OCI-M2 (cell line): ENCODE data around the gene DNM3.

ENCODE experiments used
- DNase-seq: peaks from one replicate; lab custom pipeline; 2025; ENCODE audit not compliant: unreplicated experiment; lab: John Stamatoyannopoulos, UW

DNM3 gene

DNA sequence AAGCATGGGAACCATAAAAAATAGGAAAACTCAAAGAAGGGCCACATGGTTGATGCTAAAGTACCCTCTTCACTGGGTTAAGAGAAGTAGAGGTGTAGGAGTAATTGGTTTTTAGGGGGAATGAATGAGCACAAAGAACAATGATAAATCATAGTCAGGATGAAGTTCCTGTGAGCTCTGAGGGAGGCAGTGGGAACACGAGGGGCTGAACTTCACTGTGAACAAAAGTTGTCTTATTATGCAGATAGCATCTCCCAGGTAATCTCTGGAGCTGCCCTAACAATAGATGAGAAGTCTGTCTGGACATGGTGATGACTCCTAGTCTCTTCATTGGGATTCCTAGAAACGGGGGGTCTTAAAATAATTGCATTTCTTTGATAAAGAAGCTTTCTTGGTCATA, 127.9 kb downstream of the DNM3 start:
- no peak for DNase-seq

DNA sequence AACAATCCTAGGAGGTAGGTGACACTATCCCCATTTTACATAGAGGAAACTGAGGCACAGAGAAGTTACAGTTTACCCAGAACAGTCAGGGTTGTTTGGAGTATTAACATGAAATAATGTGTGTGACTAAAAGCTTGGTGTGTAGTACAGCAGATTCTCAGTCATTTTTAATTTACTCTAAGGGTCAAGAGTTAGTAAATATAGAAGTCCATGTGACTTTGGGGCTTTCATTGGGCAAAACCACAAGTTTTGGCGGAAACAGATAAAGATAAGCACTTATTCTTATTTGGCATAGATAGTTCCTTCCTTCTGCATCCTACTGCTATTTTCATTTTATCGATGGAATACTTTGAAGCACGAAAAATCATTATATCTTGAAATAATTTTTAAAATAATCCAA, 128.5 kb downstream of the DNM3 start:
- no peak for DNase-seq

DNA sequence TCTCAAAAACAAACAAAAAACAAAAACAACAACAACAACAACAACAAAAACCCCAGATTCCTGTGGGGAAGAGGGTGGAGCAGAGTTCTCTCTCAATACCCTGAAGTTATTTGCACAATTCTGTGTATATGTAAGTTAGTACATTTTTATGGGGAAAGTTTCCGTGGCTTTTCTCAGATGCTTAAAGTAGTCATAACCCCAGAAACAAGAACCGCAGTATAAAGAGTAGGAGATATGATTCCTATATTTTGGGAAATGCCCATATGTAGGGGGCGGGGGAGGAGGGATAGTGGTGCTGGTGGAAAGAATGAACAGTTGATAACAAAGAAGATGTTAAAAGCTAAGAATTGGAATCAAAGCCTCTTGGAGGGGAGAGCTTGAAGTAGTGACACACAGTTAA, 131.5 kb downstream of the DNM3 start:
- DNase-seq, result no peak

DNA sequence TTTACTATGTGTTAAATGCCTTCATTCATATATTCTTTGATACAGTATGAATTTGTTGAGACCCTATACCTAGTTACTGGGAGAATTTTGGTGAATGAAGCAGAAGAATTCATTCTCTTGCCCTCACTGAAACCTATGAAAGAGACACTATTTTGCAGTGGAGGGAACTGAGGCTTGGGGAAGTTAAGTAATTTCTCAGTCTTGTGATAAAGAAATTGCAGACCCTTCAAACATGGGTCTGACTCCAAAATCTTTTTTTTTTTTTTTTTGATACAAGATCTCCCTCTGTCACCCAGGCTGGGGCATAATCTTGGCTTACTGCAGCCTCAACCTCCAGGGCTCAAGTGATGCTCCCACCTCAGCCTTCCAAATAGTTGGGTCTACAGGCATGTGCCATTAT, 132.1 kb downstream of the DNM3 start:
- no peak for DNase-seq

DNA sequence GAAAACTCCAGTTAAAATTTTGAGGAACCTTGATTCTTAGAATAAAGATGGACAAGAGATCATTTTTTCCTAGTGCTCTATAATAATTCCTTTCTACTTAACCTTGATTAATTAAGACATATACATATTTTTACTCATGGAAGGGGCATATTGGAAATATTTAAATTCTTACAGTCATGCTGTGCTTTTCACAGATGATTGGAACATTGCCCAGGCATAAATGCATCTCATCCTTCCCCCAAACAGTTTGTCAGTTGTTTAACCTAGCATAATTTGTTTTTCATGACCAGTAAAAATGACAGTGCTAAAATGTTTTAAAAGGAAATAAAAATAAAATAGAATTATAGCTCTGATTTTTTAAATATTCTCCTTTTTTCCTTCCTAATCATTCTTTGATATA, 140.0 kb downstream of the DNM3 start:
- DNase-seq, result no peak

DNA sequence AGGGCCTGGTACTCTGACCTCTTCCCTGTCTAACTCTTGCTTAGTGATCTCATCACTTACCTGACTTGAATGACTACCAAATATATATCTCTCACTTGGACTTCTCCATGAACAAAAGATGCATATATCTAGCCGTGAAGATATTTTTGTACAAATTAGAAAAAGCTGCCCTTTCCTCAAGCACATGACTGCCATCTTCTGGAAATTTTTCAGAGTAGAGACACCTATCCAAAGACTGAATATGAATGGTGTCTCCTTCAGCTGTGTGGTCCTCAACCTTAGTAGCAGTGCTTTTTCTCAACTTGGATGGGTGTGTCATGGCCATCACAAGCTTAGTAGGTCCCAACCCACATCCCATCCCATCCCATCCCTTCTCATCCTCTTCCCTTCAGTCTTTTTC, 142.3 kb downstream of the DNM3 start:
- no peak for DNase-seq

DNA sequence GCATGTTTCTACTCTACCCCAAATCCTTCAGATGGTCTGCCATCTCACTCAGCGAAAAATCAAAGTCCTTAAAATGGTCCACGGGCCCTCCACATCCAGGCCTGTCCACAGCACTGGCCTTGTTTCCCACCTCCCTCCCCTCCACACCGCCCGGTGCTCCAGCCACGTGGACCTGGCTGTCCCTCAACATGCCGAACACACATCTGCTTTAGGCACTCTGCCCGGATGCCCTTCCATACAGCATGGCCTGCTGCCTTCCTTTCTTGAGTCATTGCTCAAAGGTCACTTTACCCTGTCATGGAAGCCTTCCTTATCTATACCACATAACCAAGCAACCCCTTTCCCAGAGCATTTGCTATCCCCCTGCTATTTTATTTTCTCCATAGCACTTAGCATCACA, 143.0 kb downstream of the DNM3 start:
- DNase-seq, result no peak

DNA sequence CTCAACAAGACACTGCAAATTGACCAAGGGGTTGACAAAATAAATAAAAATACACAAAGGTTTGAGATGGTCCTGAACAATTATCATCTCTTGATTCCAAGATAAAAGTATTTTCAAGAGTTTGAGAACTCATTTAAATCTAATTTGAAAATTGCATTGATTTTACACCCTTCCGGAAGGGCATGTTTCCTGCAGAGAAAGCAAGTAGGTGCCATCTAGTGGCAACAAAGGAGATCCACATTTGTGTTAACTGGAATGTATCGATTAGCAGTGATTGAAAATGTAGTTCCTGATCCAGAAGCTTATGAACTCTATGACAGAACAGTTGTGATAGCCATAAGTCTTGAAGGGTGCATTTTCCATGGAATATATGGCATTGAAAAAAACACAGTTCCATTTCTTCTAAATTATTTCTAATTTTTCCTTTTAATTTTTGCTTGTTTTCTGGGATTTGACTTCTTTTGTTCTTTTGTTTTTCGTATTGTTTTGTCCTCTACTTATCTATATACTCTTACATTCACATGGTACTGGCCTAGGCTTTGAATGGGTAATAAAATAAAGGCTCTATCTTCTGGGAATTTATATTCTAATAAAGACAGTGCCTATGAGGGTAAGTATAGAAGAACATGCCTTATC, 143.7 kb downstream of the DNM3 start:
- no peak for DNase-seq

DNA sequence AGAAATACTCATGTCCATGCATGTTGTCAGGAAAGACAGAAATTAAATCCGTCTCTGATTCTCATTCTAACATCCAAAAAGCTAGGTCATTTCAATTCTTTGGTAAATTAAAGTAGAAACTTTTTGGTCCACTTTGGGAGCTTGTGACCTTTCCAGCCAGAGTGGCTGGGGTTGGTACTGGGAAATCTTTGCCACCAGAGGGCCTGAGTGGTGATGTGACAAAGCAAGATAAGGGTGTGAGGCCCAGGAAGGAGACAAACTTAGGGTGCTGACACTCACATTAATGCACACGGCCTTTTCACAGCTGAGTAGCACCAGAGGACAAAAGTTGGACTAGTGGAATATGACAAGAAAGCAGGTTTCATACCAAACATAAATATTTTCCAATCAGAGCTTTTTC, 144.3 kb downstream of the DNM3 start:
- DNase-seq, result no peak

DNA sequence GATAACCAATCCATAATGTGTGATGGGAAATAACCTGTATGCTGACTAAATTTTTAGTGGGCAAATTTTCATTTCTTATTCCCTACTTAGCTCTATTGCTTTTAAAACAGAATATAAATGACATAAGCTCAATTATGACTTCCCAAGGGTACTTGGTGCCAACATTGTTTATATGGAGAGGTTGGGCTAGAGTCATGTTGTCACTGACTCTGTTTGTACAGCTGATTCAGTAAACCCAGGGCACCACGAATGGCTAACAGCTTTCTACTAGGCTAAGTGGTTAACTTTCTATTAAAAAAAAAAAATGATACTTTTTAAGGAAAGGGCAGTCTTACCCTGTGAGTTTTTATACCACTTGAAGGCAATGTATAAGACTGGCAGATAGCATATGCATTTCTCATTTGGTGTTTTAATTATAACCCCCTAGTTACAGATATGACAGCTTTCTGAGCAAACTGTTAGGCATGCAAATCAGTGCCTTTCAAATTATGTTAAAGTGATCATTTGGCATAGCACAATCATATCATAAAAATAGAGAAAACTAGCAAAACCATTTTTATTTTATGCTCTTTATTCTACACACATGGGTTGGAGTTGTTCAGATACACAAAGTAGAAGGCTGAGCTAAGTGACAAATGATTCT, 147.1 kb downstream of the DNM3 start:
- DNase-seq, result no peak

DNA sequence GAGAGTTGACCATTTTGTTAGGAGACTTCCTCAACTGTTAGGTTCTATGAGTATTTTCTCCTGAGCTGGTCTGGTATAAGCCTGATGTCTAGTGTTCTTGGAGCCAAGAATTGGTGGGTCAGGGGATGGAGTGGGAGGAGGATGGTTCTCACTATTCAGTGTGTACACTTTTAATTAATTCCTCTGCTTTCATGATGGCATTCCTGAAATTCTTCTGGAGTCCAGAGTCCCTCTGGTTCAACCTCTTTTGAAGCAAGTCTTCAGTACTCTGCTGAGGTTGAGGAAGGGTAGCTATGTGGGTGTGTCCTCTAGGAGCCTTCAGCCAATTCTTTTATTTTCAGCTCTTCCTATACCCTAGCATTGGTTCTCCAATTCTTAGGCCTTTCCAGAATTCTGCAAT, 149.1 kb downstream of the DNM3 start:
- DNase-seq, result no peak

DNA sequence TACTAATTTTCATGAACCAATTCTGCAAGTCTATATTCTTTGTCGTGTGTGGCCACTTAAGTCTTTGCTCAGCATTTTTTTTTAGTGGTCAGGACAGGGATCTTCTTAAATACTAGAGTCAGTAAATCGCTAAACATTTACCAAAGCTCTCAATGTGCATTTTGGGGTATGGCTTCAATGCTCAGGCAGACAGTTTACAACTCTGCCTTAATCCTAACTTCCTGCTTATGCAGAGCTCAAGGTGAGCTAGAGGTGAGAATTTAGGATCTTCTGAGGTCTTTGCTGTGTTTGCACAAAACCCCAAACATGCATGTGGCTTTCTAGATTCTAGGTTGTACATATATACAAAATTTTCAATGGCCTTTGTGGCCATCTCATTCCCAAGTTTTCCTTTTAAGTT, 153.0 kb downstream of the DNM3 start:
- DNase-seq, result no peak

DNA sequence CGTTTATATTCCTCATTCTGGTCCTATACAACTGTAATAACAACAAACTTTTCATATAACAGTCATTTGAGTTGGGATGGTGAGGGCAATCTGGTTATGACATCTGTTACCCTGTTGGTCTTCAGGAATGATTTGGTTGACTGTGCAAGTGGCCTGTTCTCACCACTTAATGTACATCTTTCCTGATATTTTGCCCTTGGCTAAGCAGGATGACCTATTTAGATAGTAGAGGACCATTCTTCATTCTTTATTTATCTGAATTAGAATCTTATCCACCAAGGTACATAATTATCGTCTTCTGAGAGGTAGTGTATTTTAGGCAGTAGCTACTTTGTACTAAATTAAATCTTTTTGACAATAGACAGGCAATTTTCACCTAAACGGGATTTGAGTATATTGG, 154.3 kb downstream of the DNM3 start:
- DNase-seq, result no peak

DNA sequence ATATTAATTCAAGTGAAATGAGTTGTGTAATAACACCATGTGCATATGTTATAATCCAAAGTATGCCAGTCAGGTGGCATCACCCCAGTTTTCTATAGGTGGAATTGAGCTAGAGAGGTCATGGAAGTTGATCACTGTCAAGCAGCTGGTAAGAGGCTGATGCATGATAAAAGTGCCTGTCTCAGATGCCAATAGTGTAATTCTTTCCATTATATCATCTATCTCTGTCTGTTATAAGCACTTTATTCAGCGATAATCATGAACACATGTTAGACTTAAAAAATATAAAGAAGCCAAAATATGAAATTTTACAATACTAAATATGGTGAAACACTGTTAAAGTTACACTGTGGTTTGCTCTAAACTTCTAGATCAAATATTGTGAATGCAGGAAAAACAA, 156.6 kb downstream of the DNM3 start:
- no peak for DNase-seq

DNA sequence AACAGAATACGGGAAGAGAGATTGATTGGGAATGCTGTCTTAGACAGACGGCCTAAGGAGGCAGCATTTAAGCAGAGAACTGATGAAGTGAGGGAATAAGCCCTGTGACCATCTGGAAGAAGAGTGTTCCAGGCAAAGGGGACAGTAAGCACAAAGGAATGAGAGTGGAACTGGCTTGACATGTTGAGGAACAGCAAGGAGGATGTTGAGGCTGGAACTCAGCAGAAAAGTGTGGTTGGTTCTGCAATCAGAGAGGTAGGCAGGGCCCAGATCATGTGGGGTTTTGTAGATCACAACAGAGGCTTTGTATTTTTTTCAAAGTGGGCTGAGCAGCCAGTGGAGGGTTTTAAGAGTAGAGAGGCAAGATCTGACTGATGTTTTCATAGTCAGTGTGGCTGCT, 157.4 kb downstream of the DNM3 start:
- no peak for DNase-seq

DNA sequence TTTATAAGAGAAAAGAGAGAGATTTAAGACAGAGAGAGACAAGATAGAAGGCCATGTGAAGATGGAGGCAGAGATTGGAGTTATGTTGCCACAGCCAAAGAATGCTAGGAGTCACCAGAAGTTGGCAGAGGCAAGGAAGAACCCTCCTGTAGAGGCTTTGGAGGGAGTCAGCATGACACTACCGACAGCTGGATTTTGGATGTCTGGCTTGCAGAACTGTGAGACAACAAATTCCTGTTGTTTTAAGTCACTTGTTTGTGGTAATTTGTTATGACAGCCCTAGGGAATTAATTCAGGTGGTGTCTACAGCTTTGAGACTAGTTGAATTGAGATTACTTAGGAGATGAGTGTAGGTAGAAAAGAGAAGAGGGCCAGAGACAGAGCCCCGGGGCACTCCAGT, 158.5 kb downstream of the DNM3 start:
- DNase-seq, result no peak

DNA sequence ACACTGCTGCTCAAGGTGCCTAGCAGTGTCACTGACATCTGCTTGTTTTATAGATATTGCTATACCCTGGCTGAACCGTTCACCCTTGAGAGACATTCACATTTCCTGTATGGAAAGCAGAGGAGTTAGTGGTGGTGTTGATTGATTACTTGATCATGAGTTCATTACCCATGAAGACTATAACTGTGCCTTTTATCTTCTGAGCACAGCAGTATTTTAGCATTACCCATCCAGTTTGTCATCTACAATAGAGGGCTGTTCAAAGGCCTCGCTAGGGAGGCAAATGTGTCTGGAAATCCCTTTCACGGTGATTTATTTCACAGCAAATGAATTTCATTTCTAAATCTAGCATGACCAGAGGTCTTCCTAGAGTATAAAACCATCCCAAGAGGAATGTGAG, 160.0 kb downstream of the DNM3 start:
- DNase-seq, result no peak

DNA sequence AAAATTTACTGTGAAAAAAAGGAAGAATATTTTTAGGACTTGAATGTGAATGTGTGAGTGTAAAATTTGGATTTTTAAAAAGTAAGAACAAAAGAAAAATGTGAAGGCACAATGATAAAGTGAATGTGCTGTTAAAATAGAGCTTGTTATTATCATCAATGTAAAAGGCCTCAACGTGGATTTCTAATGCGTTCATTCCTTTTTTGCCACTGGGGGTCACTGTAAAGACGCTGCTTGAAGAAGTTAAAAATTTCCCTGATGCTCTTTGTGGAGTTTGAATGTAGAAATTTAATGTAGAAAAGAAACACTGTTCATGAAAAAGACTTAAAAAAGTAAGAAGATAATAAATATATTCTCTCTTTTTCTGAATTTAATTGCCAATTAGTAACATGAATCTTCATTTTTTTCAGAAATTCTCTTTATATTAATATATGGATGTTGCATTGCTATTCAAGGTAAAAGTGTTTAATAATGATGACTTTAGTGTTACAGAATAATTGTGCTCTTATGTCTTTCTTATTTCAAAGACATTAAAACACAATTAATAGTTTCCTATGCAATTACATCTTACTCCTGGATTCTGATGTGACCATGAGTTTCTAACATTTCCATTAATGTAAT, 161.5 kb downstream of the DNM3 start:
- no peak for DNase-seq

DNA sequence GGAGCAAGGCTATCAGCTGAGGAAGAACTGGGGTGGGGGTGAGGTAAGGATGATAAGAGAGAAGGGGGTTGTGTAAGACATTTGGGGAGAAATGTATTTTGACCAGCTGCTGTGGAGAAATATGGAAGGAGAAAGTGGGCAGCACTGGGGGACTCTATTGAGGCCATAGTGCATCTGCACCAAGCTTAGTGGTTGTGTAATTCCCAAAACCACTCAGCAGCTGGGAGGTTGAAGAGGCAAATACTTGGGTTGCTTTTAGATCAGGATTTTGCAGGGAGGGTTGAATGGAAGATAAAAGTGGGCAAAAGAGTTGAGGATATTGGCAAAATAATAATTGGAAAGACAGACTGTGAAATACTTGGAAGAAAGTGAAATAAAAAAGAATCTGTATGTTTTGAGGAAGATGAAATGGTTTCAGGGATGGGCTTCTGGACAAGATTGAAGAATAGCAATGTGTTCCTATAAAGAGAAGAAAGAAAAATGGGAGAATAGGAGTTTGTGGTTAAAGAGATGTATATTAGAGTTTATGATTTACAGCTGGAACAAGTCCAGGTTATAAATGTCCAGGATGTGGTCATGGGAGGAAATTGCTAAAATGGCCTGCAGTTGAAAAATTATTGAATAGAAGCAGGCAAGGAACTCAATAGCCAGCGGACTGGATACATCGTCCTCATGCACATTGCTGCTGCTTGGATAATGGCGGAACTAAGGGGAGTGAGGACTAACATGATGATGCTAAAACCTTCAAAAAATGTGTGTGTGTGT, 162.7 kb downstream of the DNM3 start:
- no peak for DNase-seq

DNA sequence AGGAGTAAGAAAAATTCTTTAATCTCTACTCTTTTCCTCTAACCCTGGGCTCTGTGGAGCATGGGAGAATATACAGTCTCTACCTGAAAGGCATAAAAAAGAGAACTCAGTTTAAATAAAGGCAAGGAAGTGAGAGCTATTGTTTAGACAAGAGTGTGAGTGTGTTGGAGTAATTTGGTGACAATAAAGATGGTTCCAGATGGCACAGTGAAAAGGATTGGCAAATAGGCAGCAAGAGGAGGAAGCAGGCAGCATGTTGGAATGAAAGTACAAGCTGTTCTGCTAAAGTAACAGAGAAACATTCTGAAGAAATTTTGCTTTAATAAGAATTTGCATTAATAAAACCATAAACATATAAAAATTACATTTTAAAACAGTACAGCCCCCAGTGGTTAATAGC, 163.4 kb downstream of the DNM3 start:
- no peak for DNase-seq

DNA sequence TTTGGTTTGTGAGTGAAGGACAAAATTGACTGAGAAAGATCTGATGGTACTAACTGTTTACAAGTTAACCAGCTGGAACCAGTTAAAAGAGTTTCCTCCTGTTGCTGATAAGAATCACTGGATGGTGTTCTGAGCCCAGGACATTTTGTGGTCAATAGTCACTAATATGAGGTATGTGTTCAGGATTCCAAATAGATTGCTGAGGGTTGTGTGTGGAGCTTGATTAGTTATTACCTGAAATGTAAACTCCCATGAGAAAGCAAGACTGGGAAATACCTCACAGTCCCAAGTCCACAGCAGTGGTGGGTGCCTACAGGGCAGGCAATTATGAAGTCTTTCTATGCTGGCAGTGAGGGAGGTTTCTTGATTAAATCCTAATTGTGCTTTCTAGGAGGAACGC, 164.6 kb downstream of the DNM3 start:
- no peak for DNase-seq

DNA sequence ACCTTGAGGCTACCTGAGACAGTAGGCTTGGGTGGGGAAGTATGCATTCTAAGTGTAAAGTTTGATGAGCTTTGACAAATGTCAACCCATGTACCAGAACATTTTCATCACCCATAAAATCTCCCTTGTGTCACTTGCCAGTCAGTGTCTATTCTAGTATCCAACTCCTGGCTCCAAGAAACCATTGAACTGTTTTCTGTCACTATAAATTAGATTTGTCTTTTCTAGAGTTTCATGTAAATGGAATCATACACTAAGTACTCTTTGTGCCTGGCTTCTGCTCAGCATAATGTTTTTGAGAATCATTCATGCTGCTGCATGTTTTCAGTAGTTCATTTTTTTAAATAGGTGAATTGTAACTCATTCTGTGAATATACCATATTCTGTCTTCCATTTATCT, 165.4 kb downstream of the DNM3 start:
- no peak for DNase-seq
